SK-N-SH (cell line): ENCODE results near the gene PAX3. TPM values are rescaled to one million over a fixed set of nuclear protein-coding genes. Genes with fewer than 3 reads are reported as not detected.

ENCODE experiments used
- CTCF ChIA-PET: fragments of 300-600, 350-600 bp; formaldehyde crosslinking; extraction: SDS; loops from one replicate; lab custom pipeline; 2021; lab: Yijun Ruan, JAX
- POLR2A ChIA-PET: fragments of 350-600 bp; sonication (Branson Sonifier 250); formaldehyde crosslinking; extraction: SDS; loops from one replicate; lab custom pipeline; 2020; ENCODE audit warnings: antibody characterized with exemption, inconsistent platforms; lab: Yijun Ruan, JAX
- DNase-seq: peaks from one replicate; pipeline ENCODE4 v3.0.0; 2012
- H2AFZ ChIP-seq: fragments of 200-600 bp; sonication (generic); 2 replicates; pipeline ENCODE4 v1.8.1; 2016; ENCODE audit warnings: antibody characterized with exemption, mild to moderate bottlenecking, low read depth
- H3F3A ChIP-seq: fragments of 200-600 bp; sonication (generic); replicated peaks from 2 replicates; pipeline ENCODE3; 2016; ENCODE audit warnings: antibody characterized with exemption, mild to moderate bottlenecking; ENCODE audit not compliant: insufficient read depth
- H3K27ac ChIP-seq, 2 experiments: fragments of 200-500 bp in 1 of 2; fragments of 200-600 bp in 1 of 2; sonication (Bioruptor generic) in 1 of 2; sonication (generic), shearing (Covaris generic) in 1 of 2; 2 replicates each; pipeline versions ENCODE4 v1.5.1 to v1.6.1; 2014 to 2016; ENCODE audit warnings: low read depth in 2 of 2, inconsistent platforms in 1 of 2, low read length in 1 of 2, mild to moderate bottlenecking in 1 of 2, mixed read lengths in 1 of 2
- H3K27me3 ChIP-seq: fragments of 200-600 bp; sonication (generic), shearing (Covaris generic); 2 replicates; pipeline ENCODE4 v1.6.1; 2016; ENCODE audit warnings: mixed run types; ENCODE audit not compliant: insufficient read depth
- H3K36me3 ChIP-seq, 2 experiments: fragments of 200-500 bp in 1 of 2; fragments of 200-600 bp in 1 of 2; sonication (Bioruptor generic) in 1 of 2; sonication (generic) in 1 of 2; replicated peaks in 1 of 2; 2 replicates each; pipeline versions ENCODE3 to v1.5.1; 2014 to 2016; ENCODE audit warnings: low read length in 1 of 2, mild to moderate bottlenecking in 1 of 2; ENCODE audit not compliant: insufficient read depth in 2 of 2, control insufficient read depth in 1 of 2
- H3K4me1 ChIP-seq, 2 experiments: fragments of 200-500 bp in 1 of 2; fragments of 200-600 bp in 1 of 2; sonication (Bioruptor generic) in 1 of 2; sonication (generic), shearing (Covaris generic) in 1 of 2; 2 replicates each; pipeline versions ENCODE4 v1.5.1 to v1.6.1; 2014 to 2016; ENCODE audit warnings: low read depth in 1 of 2, low read length in 1 of 2, mixed run types in 1 of 2; ENCODE audit not compliant: insufficient read depth in 2 of 2, control insufficient read depth in 1 of 2
- H3K4me2 ChIP-seq: fragments of 200-600 bp; sonication (generic), shearing (Covaris generic); 2 replicates; pipeline ENCODE4 v1.6.1; 2017; ENCODE audit warnings: mixed run types
- H3K4me3 ChIP-seq, 2 experiments: fragments of 200-500 bp in 1 of 2; fragments of 200-600 bp in 1 of 2; sonication (Bioruptor generic) in 1 of 2; sonication (generic), shearing (Covaris generic) in 1 of 2; 2 replicates each; pipeline versions ENCODE4 v1.5.1 to v1.8.1; 2014 to 2016; ENCODE audit warnings: low read depth in 2 of 2, inconsistent platforms in 1 of 2, low read length in 1 of 2, mild to moderate bottlenecking in 1 of 2, mixed read lengths in 1 of 2, moderate library complexity in 1 of 2
- H3K79me2 ChIP-seq: fragments of 200-600 bp; sonication (generic); 2 replicates; pipeline ENCODE4 v1.8.1; 2017; ENCODE audit warnings: mild to moderate bottlenecking; ENCODE audit not compliant: insufficient read depth
- H3K9ac ChIP-seq: fragments of 200-600 bp; sonication (generic); 2 replicates; pipeline ENCODE4 v1.6.1; 2017; ENCODE audit warnings: mixed run types
- H3K9me2 ChIP-seq: fragments of 200-600 bp; sonication (generic); 2 replicates; pipeline ENCODE4 v1.6.1; 2017; ENCODE audit warnings: mixed run types
- H3K9me3 ChIP-seq: fragments of 200-600 bp; sonication (generic); 2 replicates; pipeline ENCODE4 v1.6.1; 2017; ENCODE audit warnings: mixed run types, mild to moderate bottlenecking, moderate library complexity
- H4K20me1 ChIP-seq: fragments of 200-600 bp; sonication (generic); 2 replicates; pipeline ENCODE4 v1.6.1; 2017; ENCODE audit warnings: mild to moderate bottlenecking, mixed run types; ENCODE audit not compliant: insufficient read depth
- EP300 ChIP-seq, 2 experiments: IDR thresholded peaks; 2 replicates each; pipeline versions ENCODE4 v1.4.0 to v1.6.1; 2012; ENCODE audit warnings: borderline replicate concordance in 1 of 2, low read depth in 1 of 2, low read length in 1 of 2
- EZH2phosphoT487 ChIP-seq: fragments of 200-600 bp; sonication (generic); IDR thresholded peaks from 2 replicates; pipeline ENCODE4 v1.6.1; 2017; ENCODE audit warnings: low read depth, mixed run types, mild to moderate bottlenecking, antibody characterized with exemption, moderate library complexity, borderline replicate concordance
- GABPA ChIP-seq: IDR thresholded peaks from 2 replicates; pipeline ENCODE4 v1.4.0; 2012; ENCODE audit warnings: low read depth, mild to moderate bottlenecking
- GATA2 ChIP-seq: sonication (generic); formaldehyde crosslinking; IDR thresholded peaks from 2 replicates; pipeline ENCODE4 v1.5.0; 2020; ENCODE audit warnings: mild to moderate bottlenecking, missing genetic modification reagents
- JUND ChIP-seq: IDR thresholded peaks from 2 replicates; pipeline ENCODE4 v1.4.0; 2012
- MEF2A ChIP-seq: IDR thresholded peaks from 2 replicates; pipeline ENCODE4 v1.4.0; 2012; ENCODE audit warnings: low read depth, borderline replicate concordance
- MXI1 ChIP-seq: IDR thresholded peaks from 2 replicates; pipeline ENCODE4 v1.6.1; 2012; ENCODE audit warnings: mild to moderate bottlenecking, low read depth, low read length, improper control_type of control experiment
- POLR2AphosphoS5 ChIP-seq: IDR thresholded peaks from 2 replicates; pipeline ENCODE4 v1.6.1; 2012; ENCODE audit warnings: low read depth, low read length
- RCOR1 ChIP-seq: fragments of 150-350 bp; IDR thresholded peaks from 2 replicates; pipeline ENCODE4 v1.6.1; 2017; ENCODE audit warnings: antibody characterized with exemption, low read length
- RFX5 ChIP-seq: IDR thresholded peaks from 2 replicates; pipeline ENCODE4 v1.6.1; 2012; ENCODE audit warnings: mild to moderate bottlenecking, improper control_type of control experiment, low read length
- SIN3A ChIP-seq: IDR thresholded peaks from 2 replicates; pipeline ENCODE4 v1.6.1; 2012; ENCODE audit warnings: low read depth, mild to moderate bottlenecking, low read length, moderate library complexity, borderline replicate concordance
- SMC3 ChIP-seq: IDR thresholded peaks from 2 replicates; pipeline ENCODE4 v1.6.1; 2012; ENCODE audit warnings: low read depth, low read length, improper control_type of control experiment
- TAF1 ChIP-seq: IDR thresholded peaks from 2 replicates; pipeline ENCODE4 v1.6.1; 2012; ENCODE audit warnings: low read depth, mild to moderate bottlenecking, low read length, moderate library complexity, borderline replicate concordance
- TCF12 ChIP-seq: IDR thresholded peaks from 2 replicates; pipeline ENCODE4 v1.4.0; 2012
- WGBS: methylation state at CpG from one replicate; pipeline ENCODE4 v1.1.6; 2017; ENCODE audit warnings: low lambda C conversion rate; 5-methylcytosine and 5-hydroxymethylcytosine counted together
- polyA plus RNA-seq, 3 experiments: library from polyadenylated mRNA; depleted of rRNA; stranded (reverse); fragments of >200 nt; gene quantifications; 2 replicates each; pipeline ENCODE4 v1.2.3, GENCODE V29; 2012
- TF ChIP-seq, protein P1 (sequence below): IDR thresholded peaks from 2 replicates; pipeline ENCODE4; 2012
- TF ChIP-seq, protein P2 (sequence below): fragments of 150-350 bp; IDR thresholded peaks from 2 replicates; pipeline ENCODE4 v1.6.1; 2016; ENCODE audit warnings: mild to moderate bottlenecking, low read depth, low read length
- TF ChIP-seq, protein P3 (sequence below): IDR thresholded peaks from 2 replicates; pipeline ENCODE4 v1.4.0; 2012; ENCODE audit warnings: low read depth, borderline replicate concordance
- TF ChIP-seq, protein P4 (sequence below): IDR thresholded peaks from 2 replicates; pipeline ENCODE4 v1.4.0; 2012; ENCODE audit warnings: low read depth, borderline replicate concordance
- TF ChIP-seq, protein P5 (sequence below): fragments of 200-600 bp; sonication (generic); IDR thresholded peaks from 2 replicates; pipeline ENCODE4 v1.6.1; 2017; ENCODE audit warnings: antibody characterized with exemption, mild to moderate bottlenecking, moderate library complexity
- TF ChIP-seq, protein P6 (sequence below): fragments of 150-350 bp; IDR thresholded peaks from 2 replicates; pipeline ENCODE4 v1.6.1; 2017; ENCODE audit warnings: antibody characterized with exemption, low read length, low read depth, borderline replicate concordance

PAX3 gene
- polyA plus RNA-seq, 1 of the 3 experiments (the other 2 are of a cell fraction) = not detected

DNA sequence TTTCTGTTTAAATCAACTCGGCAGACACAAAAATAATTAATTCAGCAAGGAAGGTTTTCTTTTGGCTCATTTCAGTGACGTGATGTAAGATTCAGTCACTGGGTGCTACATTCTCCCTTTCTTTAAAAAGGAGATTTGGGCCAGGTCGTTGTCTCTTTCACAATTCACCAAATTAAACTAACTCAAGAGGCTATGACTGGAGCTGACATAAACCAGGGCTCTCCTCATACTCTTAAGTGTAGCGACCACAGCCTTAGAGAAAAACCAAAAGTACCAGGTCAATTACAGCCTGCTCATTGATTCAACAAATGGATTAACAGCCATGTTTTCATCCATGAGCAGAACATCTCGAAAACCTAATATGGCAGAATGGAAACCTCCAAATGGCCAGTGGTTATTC lies 85.7 kb downstream of the PAX3 start:
- Histone ChIP-seq H3K4me3 (no peak overlapping the region), H3F3A (no peaks in the 10 kb centered on the region), H3K4me2 (no peak overlapping the region), H2AFZ (no peak overlapping the region), H4K20me1 (no peaks in the 10 kb centered on the region), H3K4me1 (no peaks in the 10 kb centered on the region; a peak in 2 of 4 replicates), H3K79me2 (no peaks in the 10 kb centered on the region), H3K36me3 (no peaks in the 10 kb centered on the region), H3K9ac (no peak overlapping the region), H3K9me2 (no peaks in the 10 kb centered on the region), H3K9me3 (no peaks in the 10 kb centered on the region), H3K27me3 (no peaks in the 10 kb centered on the region), H3K27ac (no peak overlapping the region)
- TF ChIP-seq EZH2phosphoT487 (no peak), MXI1 (no peak), JUND (no peak), EP300 (IDR thresholded peaks at IDR 0.05; ENCODE audit: borderline replicate concordance in 1 of 2, low read depth in 1 of 2, low read length in 1 of 2) (no peak), TAF1 (no peak), POLR2AphosphoS5 (no peak), SIN3A (no peak), TCF12 (no peak), GABPA (no peak), SMC3 (no peak), RFX5 (no peak), GATA2 (CRISPR knock-in tag) (no peak), MEF2A (no peak), RCOR1 (no peak)
- TF ChIP-seq, protein P1, sequence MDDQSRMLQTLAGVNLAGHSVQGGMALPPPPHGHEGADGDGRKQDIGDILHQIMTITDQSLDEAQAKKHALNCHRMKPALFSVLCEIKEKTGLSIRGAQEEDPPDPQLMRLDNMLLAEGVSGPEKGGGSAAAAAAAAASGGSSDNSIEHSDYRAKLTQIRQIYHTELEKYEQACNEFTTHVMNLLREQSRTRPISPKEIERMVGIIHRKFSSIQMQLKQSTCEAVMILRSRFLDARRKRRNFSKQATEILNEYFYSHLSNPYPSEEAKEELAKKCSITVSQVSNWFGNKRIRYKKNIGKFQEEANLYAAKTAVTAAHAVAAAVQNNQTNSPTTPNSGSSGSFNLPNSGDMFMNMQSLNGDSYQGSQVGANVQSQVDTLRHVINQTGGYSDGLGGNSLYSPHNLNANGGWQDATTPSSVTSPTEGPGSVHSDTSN = no peak
- TF ChIP-seq, protein P2, sequence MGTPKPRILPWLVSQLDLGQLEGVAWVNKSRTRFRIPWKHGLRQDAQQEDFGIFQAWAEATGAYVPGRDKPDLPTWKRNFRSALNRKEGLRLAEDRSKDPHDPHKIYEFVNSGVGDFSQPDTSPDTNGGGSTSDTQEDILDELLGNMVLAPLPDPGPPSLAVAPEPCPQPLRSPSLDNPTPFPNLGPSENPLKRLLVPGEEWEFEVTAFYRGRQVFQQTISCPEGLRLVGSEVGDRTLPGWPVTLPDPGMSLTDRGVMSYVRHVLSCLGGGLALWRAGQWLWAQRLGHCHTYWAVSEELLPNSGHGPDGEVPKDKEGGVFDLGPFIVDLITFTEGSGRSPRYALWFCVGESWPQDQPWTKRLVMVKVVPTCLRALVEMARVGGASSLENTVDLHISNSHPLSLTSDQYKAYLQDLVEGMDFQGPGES = no peak
- TF ChIP-seq, protein P3, sequence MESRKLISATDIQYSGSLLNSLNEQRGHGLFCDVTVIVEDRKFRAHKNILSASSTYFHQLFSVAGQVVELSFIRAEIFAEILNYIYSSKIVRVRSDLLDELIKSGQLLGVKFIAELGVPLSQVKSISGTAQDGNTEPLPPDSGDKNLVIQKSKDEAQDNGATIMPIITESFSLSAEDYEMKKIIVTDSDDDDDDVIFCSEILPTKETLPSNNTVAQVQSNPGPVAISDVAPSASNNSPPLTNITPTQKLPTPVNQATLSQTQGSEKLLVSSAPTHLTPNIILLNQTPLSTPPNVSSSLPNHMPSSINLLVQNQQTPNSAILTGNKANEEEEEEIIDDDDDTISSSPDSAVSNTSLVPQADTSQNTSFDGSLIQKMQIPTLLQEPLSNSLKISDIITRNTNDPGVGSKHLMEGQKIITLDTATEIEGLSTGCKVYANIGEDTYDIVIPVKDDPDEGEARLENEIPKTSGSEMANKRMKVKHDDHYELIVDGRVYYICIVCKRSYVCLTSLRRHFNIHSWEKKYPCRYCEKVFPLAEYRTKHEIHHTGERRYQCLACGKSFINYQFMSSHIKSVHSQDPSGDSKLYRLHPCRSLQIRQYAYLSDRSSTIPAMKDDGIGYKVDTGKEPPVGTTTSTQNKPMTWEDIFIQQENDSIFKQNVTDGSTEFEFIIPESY = no peak
- TF ChIP-seq, protein P4, sequence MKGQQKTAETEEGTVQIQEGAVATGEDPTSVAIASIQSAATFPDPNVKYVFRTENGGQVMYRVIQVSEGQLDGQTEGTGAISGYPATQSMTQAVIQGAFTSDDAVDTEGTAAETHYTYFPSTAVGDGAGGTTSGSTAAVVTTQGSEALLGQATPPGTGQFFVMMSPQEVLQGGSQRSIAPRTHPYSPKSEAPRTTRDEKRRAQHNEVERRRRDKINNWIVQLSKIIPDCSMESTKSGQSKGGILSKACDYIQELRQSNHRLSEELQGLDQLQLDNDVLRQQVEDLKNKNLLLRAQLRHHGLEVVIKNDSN = no peak
- TF ChIP-seq, protein P5, sequence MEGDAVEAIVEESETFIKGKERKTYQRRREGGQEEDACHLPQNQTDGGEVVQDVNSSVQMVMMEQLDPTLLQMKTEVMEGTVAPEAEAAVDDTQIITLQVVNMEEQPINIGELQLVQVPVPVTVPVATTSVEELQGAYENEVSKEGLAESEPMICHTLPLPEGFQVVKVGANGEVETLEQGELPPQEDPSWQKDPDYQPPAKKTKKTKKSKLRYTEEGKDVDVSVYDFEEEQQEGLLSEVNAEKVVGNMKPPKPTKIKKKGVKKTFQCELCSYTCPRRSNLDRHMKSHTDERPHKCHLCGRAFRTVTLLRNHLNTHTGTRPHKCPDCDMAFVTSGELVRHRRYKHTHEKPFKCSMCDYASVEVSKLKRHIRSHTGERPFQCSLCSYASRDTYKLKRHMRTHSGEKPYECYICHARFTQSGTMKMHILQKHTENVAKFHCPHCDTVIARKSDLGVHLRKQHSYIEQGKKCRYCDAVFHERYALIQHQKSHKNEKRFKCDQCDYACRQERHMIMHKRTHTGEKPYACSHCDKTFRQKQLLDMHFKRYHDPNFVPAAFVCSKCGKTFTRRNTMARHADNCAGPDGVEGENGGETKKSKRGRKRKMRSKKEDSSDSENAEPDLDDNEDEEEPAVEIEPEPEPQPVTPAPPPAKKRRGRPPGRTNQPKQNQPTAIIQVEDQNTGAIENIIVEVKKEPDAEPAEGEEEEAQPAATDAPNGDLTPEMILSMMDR = no peak
- TF ChIP-seq, protein P6, sequence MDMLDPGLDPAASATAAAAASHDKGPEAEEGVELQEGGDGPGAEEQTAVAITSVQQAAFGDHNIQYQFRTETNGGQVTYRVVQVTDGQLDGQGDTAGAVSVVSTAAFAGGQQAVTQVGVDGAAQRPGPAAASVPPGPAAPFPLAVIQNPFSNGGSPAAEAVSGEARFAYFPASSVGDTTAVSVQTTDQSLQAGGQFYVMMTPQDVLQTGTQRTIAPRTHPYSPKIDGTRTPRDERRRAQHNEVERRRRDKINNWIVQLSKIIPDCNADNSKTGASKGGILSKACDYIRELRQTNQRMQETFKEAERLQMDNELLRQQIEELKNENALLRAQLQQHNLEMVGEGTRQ = no peak
- WGBS = 3% methylated on average over 5 of the region's 5 CpGs
- ChIA-PET POLR2A (no interaction called here), CTCF (no interaction called here)
- no peak for DNase-seq
